Right atrium auricular region (tissue), 2 donors: Measurements from ENCODE around the gene OR1E1. TPM values are rescaled to one million over a fixed set of nuclear protein-coding genes. Genes with fewer than 3 reads are reported as not detected.

ENCODE experiments used
- total RNA-seq, 2 donors: library from RNA; depleted of rRNA; stranded (reverse); fragments of >200 nt; gene quantifications; one replicate each; pipeline ENCODE4 v1.1.0, GENCODE V29; 2016

OR1E1 gene
- total RNA-seq, 2 donors from 2014 or later, result not detected

Other genes starting within 250 kb of the OR1E1 start
- gene OR1A2, start 200.9 kb downstream of the OR1E1 start, total RNA-seq, result not detected
- gene OR1A1, start 190.7 kb downstream of the OR1E1 start, total RNA-seq, result not detected
- not detected for gene OR3A1, start 100.0 kb downstream of the OR1E1 start, total RNA-seq
- under 1 TPM in 1 of 2 donors, not detected in 1; 0.51 TPM for gene OR3A2, start 12.1 kb downstream of the OR1E1 start, total RNA-seq
- gene OR3A3, start 13.0 kb upstream of the OR1E1 start, total RNA-seq, result not detected
- not detected for gene OR1E2, start 35.4 kb upstream of the OR1E1 start, total RNA-seq
- gene SPATA22, start 73.4 kb upstream of the OR1E1 start, total RNA-seq, result 1 to 10 TPM in 1 of 2 donors, under 1 TPM in 1; 0.82 to 1.8 TPM
- gene ASPA, start 77.6 kb upstream of the OR1E1 start, total RNA-seq, result 1 to 10 TPM in 1 of 2 donors, under 1 TPM in 1; 0.33 to 1.0 TPM
- 1 to 10 TPM in 1 of 2 donors, under 1 TPM in 1; 0.51 to 2.8 TPM for gene TRPV3, start 159.4 kb upstream of the OR1E1 start, total RNA-seq
- gene TRPV1, start 211.0 kb upstream of the OR1E1 start, total RNA-seq, result 1 to 10 TPM; 1.8 to 3.2 TPM
- 1 to 10 TPM; 3.3 to 4.2 TPM for gene SHPK, start 237.8 kb upstream of the OR1E1 start, total RNA-seq
- gene CTNS, start 238.3 kb upstream of the OR1E1 start, total RNA-seq, result 10 to 100 TPM; 17.6 to 19.1 TPM